ENCODE data around the gene VAT1L. TPM values are rescaled to one million over a fixed set of nuclear protein-coding genes. Genes with fewer than 3 reads are reported as not detected.

The VAT1L gene
- total RNA-seq, 1 experiment from 2014 or later: 0.10 TPM

DNA sequence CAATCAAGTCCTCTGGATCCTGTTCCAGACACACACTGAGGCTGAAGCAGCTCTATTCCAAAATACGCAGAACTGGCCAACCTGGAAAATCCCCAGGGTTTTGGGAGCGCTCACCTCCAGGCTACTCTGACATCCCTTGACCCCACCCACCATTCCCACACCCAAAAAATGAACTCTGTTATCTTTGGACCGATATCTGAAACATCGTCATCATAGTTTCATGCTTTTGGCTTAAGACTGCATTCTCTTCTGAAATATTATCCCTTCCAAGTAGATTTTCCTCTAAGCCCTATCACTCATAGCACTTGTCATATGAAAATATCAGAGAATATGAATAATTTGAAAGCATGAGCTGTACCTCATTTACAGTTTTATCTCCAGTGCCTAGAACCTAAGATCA is 34.7 kb downstream of the VAT1L start:
- BruUV-seq (replicated peaks): no TSS peak
- CTCF ChIA-PET: no interaction called here

More for the DNA sequence above, 34.7 kb downstream of the VAT1L start:
- H3K27ac ChIP-seq (ENCODE audit: low read depth, low read length): no peak overlapping the region
- H3K9me3 ChIP-seq (ENCODE audit: control insufficient read depth in 1 of 2, insufficient read depth in 1 of 2, low read depth in 1 of 2, low read length in 2 of 2): no peaks in the 10 kb centered on the region
- H4K20me1 ChIP-seq (ENCODE audit: insufficient read depth): no peaks in the 10 kb centered on the region
- ChIA-PET POLR2A (no interaction called here), RAD21 (ENCODE audit: low non-redundant PET in 1 of 2, low total read pairs in 2 of 2, uncharacterized antibody in 2 of 2, unreplicated experiment in 2 of 2) (no interaction called here)
- no peak overlapping the region for H3K4me3 ChIP-seq (replicated peaks in 1 of 2; ENCODE audit: low read depth in 1 of 2, low read length in 2 of 2)
- H3K9ac ChIP-seq (ENCODE audit: low read length): no peak overlapping the region
- H3K79me2 ChIP-seq (ENCODE audit: insufficient read depth, low read length): no peaks in the 10 kb centered on the region
- TF ChIP-seq EZH2 (IDR thresholded peaks at IDR 0.05) (no peak), SIN3A (IDR thresholded peaks at IDR 0.05; ENCODE audit: low read depth) (no peak), EZH2phosphoT487 (IDR thresholded peaks at IDR 0.05; ENCODE audit: borderline replicate concordance) (no peak), ELF1 (IDR thresholded peaks at IDR 0.05; ENCODE audit: borderline replicate concordance, low read depth) (no peak), POLR2A (IDR thresholded peaks at IDR 0.05; ENCODE audit: borderline replicate concordance, extremely low read depth, insufficient read depth, insufficient read length) (no peak), YY1 (IDR thresholded peaks at IDR 0.05; ENCODE audit: extremely low read depth, insufficient replicate concordance, low read depth, low read length) (no peak), TCF7L2 (IDR thresholded peaks at IDR 0.05; ENCODE audit: borderline replicate concordance, extremely low read depth, insufficient read depth, insufficient read length) (no peak)
- TF ChIP-seq, protein P1, sequence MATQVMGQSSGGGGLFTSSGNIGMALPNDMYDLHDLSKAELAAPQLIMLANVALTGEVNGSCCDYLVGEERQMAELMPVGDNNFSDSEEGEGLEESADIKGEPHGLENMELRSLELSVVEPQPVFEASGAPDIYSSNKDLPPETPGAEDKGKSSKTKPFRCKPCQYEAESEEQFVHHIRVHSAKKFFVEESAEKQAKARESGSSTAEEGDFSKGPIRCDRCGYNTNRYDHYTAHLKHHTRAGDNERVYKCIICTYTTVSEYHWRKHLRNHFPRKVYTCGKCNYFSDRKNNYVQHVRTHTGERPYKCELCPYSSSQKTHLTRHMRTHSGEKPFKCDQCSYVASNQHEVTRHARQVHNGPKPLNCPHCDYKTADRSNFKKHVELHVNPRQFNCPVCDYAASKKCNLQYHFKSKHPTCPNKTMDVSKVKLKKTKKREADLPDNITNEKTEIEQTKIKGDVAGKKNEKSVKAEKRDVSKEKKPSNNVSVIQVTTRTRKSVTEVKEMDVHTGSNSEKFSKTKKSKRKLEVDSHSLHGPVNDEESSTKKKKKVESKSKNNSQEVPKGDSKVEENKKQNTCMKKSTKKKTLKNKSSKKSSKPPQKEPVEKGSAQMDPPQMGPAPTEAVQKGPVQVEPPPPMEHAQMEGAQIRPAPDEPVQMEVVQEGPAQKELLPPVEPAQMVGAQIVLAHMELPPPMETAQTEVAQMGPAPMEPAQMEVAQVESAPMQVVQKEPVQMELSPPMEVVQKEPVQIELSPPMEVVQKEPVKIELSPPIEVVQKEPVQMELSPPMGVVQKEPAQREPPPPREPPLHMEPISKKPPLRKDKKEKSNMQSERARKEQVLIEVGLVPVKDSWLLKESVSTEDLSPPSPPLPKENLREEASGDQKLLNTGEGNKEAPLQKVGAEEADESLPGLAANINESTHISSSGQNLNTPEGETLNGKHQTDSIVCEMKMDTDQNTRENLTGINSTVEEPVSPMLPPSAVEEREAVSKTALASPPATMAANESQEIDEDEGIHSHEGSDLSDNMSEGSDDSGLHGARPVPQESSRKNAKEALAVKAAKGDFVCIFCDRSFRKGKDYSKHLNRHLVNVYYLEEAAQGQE (IDR thresholded peaks at IDR 0.05; ENCODE audit: low read depth): no peak
- H3K9me2 ChIP-seq (ENCODE audit: insufficient read depth): no peaks in the 10 kb centered on the region
- no peak for ATAC-seq
- peaks cover 76% of the 10 kb centered on the region for H3K27me3 ChIP-seq (ENCODE audit: insufficient read depth, low read length)
- no peak for DNase-seq (ENCODE audit: low read depth, low spot score)
- no peak overlapping the region for H2AFZ ChIP-seq (ENCODE audit: low read depth, low read length, poor library complexity, severe bottlenecking)
- intact Hi-C loops (cut with micrococcal nuclease): no loop called here
- H3K36me3 ChIP-seq (ENCODE audit: control insufficient read depth in 1 of 2, insufficient read depth in 2 of 2, low read length in 2 of 2): no peaks in the 10 kb centered on the region
- H3K4me1 ChIP-seq (ENCODE audit: control insufficient read depth in 1 of 2, insufficient read depth in 2 of 2, low read length in 2 of 2): no peaks in the 10 kb centered on the region
- no peak overlapping the region for H3K4me2 ChIP-seq (ENCODE audit: low read length)
